ENCODE results near the gene PCNX2.

GRCh38 chr1:233111731-233112130 is 183.8 kb downstream of the PCNX2 start:
- TF ChIP-seq CTCF (IDR thresholded peaks at IDR 0.05) (no peak), EZH2 (IDR thresholded peaks at IDR 0.05; ENCODE audit: borderline replicate concordance, insufficient read depth, low read depth, low read length, poor library complexity, severe bottlenecking) (no peak)

All from B cell (primary cell).